CD4-positive, alpha-beta T cell treated with Interleukin-17A for 4 hours (primary cell): ENCODE measurements around the gene FBLIM1.

Experiments
- DNase-seq: peaks from one replicate; pipeline ENCODE4 v3.0.0-alpha.2; 2020; ENCODE audit warnings: mixed read lengths

Gene FBLIM1

GRCh38 chr1:15731735-15732685 lies 26.6 kb upstream of the FBLIM1 start:
- no peak for DNase-seq

- DNase-seq = no peak
Observed at GRCh38 chr1:15732686-15733081, 25.9 kb upstream of the FBLIM1 start.

- no peak for DNase-seq
Observed at GRCh38 chr1:15733218-15733725, 25.3 kb upstream of the FBLIM1 start.

- no peak for DNase-seq
Observed at GRCh38 chr1:15733726-15734226, 24.8 kb upstream of the FBLIM1 start.

GRCh38 chr1:15734296-15734695 lies 24.3 kb upstream of the FBLIM1 start:
- no peak for DNase-seq

- DNase-seq = no peak
Observed at GRCh38 chr1:15734901-15735300, 23.7 kb upstream of the FBLIM1 start.

GRCh38 chr1:15735304-15736037 lies 23.1 kb upstream of the FBLIM1 start:
- DNase-seq = no peak

GRCh38 chr1:15736038-15736891 lies 22.3 kb upstream of the FBLIM1 start, which contains the start of gene SLC25A34:
SLC25A34 (plus strand) TSS chr1:15736258; CDS start chr1:15736486, 228 bp downstream.
- DNase-seq = no peak

GRCh38 chr1:15736892-15737261 lies 21.7 kb upstream of the FBLIM1 start:
- no peak for DNase-seq

GRCh38 chr1:15737324-15738319 lies 21.0 kb upstream of the FBLIM1 start:
- DNase-seq = no peak

- DNase-seq = no peak
Observed at GRCh38 chr1:15738416-15739113, 20.0 kb upstream of the FBLIM1 start.

- no peak for DNase-seq
Observed at GRCh38 chr1:15739259-15739658, 19.3 kb upstream of the FBLIM1 start.

- DNase-seq = no peak
Observed at GRCh38 chr1:15739745-15740144, 18.9 kb upstream of the FBLIM1 start.

GRCh38 chr1:15740924-15741850 lies 17.4 kb upstream of the FBLIM1 start:
- peak; percentile 80 for DNase-seq

GRCh38 chr1:15742339-15742801 lies 16.2 kb upstream of the FBLIM1 start, which contains the start of gene TMEM82:
TMEM82 (plus strand) TSS chr1:15742499; CDS start chr1:15742560, 61 bp downstream.
- no peak for DNase-seq

GRCh38 chr1:15744122-15744679 lies 14.4 kb upstream of the FBLIM1 start:
- no peak for DNase-seq

- DNase-seq = no peak
Observed at GRCh38 chr1:15747378-15747777, 11.2 kb upstream of the FBLIM1 start.

- DNase-seq = no peak
Observed at GRCh38 chr1:15748264-15748663, 10.3 kb upstream of the FBLIM1 start.
